Measurements from ENCODE around the gene PCBD1. TPM values are rescaled to one million over a fixed set of nuclear protein-coding genes. Genes with fewer than 3 reads are reported as not detected.

Gene PCBD1
- total RNA-seq, 1 donor from 2014 or later: 23.9 TPM

- Mint-ChIP-seq H3K9me3 (ENCODE audit: unreplicated experiment) (no peaks in the 10 kb centered on the region), H3K4me3 (ENCODE audit: unreplicated experiment) (no peak overlapping the region), H3K27ac (ENCODE audit: unreplicated experiment) (no peak overlapping the region), H3K27me3 (ENCODE audit: unreplicated experiment) (peaks cover 3% of the 10 kb centered on the region), H3K36me3 (ENCODE audit: low read depth, unreplicated experiment) (peaks cover 29% of the 10 kb centered on the region), H3K4me1 (ENCODE audit: unreplicated experiment) (peaks cover 4% of the 10 kb centered on the region)
- no peak for TF ChIP-seq CTCF (IDR thresholded peaks at IDR 0.05; ENCODE audit: unreplicated experiment)
- DNase-seq (ENCODE audit: low spot score): no peak
Observed at GRCh38 chr10:70858759-70859158, 29.6 kb downstream of the PCBD1 start.

- no peak for TF ChIP-seq CTCF (IDR thresholded peaks at IDR 0.05; ENCODE audit: unreplicated experiment)
- H3K27me3 Mint-ChIP-seq (ENCODE audit: unreplicated experiment): no peaks in the 10 kb centered on the region
- H3K27ac Mint-ChIP-seq (ENCODE audit: unreplicated experiment): no peak overlapping the region
- no peaks in the 10 kb centered on the region for H3K9me3 Mint-ChIP-seq (ENCODE audit: unreplicated experiment)
- no peak overlapping the region for H3K4me3 Mint-ChIP-seq (ENCODE audit: unreplicated experiment)
- peaks cover 20% of the 10 kb centered on the region for H3K36me3 Mint-ChIP-seq (ENCODE audit: low read depth, unreplicated experiment)
- peaks cover 3% of the 10 kb centered on the region for H3K4me1 Mint-ChIP-seq (ENCODE audit: unreplicated experiment)
- DNase-seq (ENCODE audit: low spot score): no peak
Observed at GRCh38 chr10:70856454-70856853, 31.9 kb downstream of the PCBD1 start.

GRCh38 chr10:70853457-70853856 is 34.9 kb downstream of the PCBD1 start:
- no peak for TF ChIP-seq CTCF (IDR thresholded peaks at IDR 0.05; ENCODE audit: unreplicated experiment)
- no peaks in the 10 kb centered on the region for H3K9me3 Mint-ChIP-seq (ENCODE audit: unreplicated experiment)
- peaks cover 5% of the 10 kb centered on the region for H3K36me3 Mint-ChIP-seq (ENCODE audit: low read depth, unreplicated experiment)
- no peak overlapping the region for H3K4me3 Mint-ChIP-seq (ENCODE audit: unreplicated experiment)
- peaks cover 3% of the 10 kb centered on the region for H3K4me1 Mint-ChIP-seq (ENCODE audit: unreplicated experiment)
- no peak overlapping the region for H3K27ac Mint-ChIP-seq (ENCODE audit: unreplicated experiment)
- no peak for DNase-seq (ENCODE audit: low spot score)
- no peaks in the 10 kb centered on the region for H3K27me3 Mint-ChIP-seq (ENCODE audit: unreplicated experiment)

- no peak for TF ChIP-seq CTCF (IDR thresholded peaks at IDR 0.05; ENCODE audit: unreplicated experiment)
- no peaks in the 10 kb centered on the region for H3K27me3 Mint-ChIP-seq (ENCODE audit: unreplicated experiment)
Observed at GRCh38 chr10:70853038-70853437, 35.3 kb downstream of the PCBD1 start.

GRCh38 chr10:70851597-70852475 is 36.5 kb downstream of the PCBD1 start:
- H3K4me1 Mint-ChIP-seq (ENCODE audit: unreplicated experiment): no peaks in the 10 kb centered on the region
- peaks cover 5% of the 10 kb centered on the region for H3K36me3 Mint-ChIP-seq (ENCODE audit: low read depth, unreplicated experiment)
- H3K27ac Mint-ChIP-seq (ENCODE audit: unreplicated experiment): no peak overlapping the region
- TF ChIP-seq CTCF (IDR thresholded peaks at IDR 0.05; ENCODE audit: unreplicated experiment): no peak
- H3K4me3 Mint-ChIP-seq (ENCODE audit: unreplicated experiment): no peak overlapping the region
- no peaks in the 10 kb centered on the region for H3K27me3 Mint-ChIP-seq (ENCODE audit: unreplicated experiment)
- H3K9me3 Mint-ChIP-seq (ENCODE audit: unreplicated experiment): no peaks in the 10 kb centered on the region
- DNase-seq (ENCODE audit: low spot score): no peak

More at GRCh38 chr10:70853038-70853437, 35.3 kb downstream of the PCBD1 start:
- no peak for DNase-seq (ENCODE audit: low spot score)
- Mint-ChIP-seq H3K27ac (ENCODE audit: unreplicated experiment) (no peak overlapping the region), H3K4me3 (ENCODE audit: unreplicated experiment) (no peak overlapping the region), H3K9me3 (ENCODE audit: unreplicated experiment) (no peaks in the 10 kb centered on the region), H3K36me3 (ENCODE audit: low read depth, unreplicated experiment) (peaks cover 5% of the 10 kb centered on the region), H3K4me1 (ENCODE audit: unreplicated experiment) (peaks cover 3% of the 10 kb centered on the region)

All from endothelial cell (in vitro differentiated cells).